IMR-90 (cell line): ENCODE results near the gene KCNJ16. TPM values are rescaled to one million over a fixed set of nuclear protein-coding genes. Genes with fewer than 3 reads are reported as not detected.

ENCODE experiments used
- ATAC-seq: fragments of 200-7000 bp; cut with Tn5 transposase; 2 replicates; pipeline ENCODE4 v1.9.1; 2020; ENCODE audit warnings: low read depth, mild to moderate bottlenecking, moderate library complexity
- BruUV-seq: library from RNA; stranded (reverse); fragments of 400-500 nt; replicated peaks from 2 replicates; lab custom pipeline; 2021; lab: Mats Ljungman, UMichigan
- CTCF ChIA-PET: fragments of 300-600 bp; formaldehyde crosslinking; extraction: SDS; loops from one replicate; lab custom pipeline; 2021; ENCODE audit warnings: antibody characterized with exemption; lab: Yijun Ruan, JAX
- POLR2A ChIA-PET: fragments of 300-600 bp; sonication (Branson Sonifier 250); formaldehyde crosslinking; loops from one replicate; lab custom pipeline; 2022; ENCODE audit warnings: antibody characterized with exemption; ENCODE audit not compliant: unreplicated experiment; lab: Charles Lee
- DNase-seq: peaks from one replicate; pipeline ENCODE4 v3.0.0; 2013
- H2AFZ ChIP-seq: replicated peaks from 2 replicates; pipeline ENCODE3; 2013; ENCODE audit warnings: low read length, mild to moderate bottlenecking; ENCODE audit not compliant: poor library complexity
- H2AK5ac ChIP-seq: 2 replicates; pipeline ENCODE4 v1.6.1; 2013; ENCODE audit warnings: low read depth, low read length, inconsistent platforms
- H2AK9ac ChIP-seq: replicated peaks from 2 replicates; pipeline ENCODE3; 2013; ENCODE audit warnings: mild to moderate bottlenecking, low read depth, low read length, moderate library complexity; ENCODE audit not compliant: poor library complexity
- H2BK120ac ChIP-seq: 2 replicates; pipeline ENCODE4 v1.6.1; 2013; ENCODE audit warnings: low read depth, low read length, inconsistent platforms
- H2BK15ac ChIP-seq: 3 replicates; pipeline ENCODE4 v1.6.1; 2013; ENCODE audit warnings: low read depth, low read length, inconsistent platforms
- H2BK20ac ChIP-seq: 2 replicates; pipeline ENCODE4 v1.6.1; 2013; ENCODE audit warnings: low read depth, mild to moderate bottlenecking, inconsistent platforms, low read length, moderate library complexity
- H2BK5ac ChIP-seq: 2 replicates; pipeline ENCODE4 v1.6.1; 2013; ENCODE audit warnings: mild to moderate bottlenecking, low read depth, low read length, inconsistent platforms; ENCODE audit not compliant: poor library complexity, severe bottlenecking
- H3K14ac ChIP-seq: replicated peaks from 2 replicates; pipeline ENCODE4 v1.6.1; 2013; ENCODE audit warnings: low read depth, low read length, inconsistent platforms
- H3K18ac ChIP-seq: 2 replicates; pipeline ENCODE4 v1.6.1; 2013; ENCODE audit warnings: low read depth, low read length, control low read depth
- H3K23ac ChIP-seq: 2 replicates; pipeline ENCODE4 v1.6.1; 2013; ENCODE audit warnings: low read depth, low read length, inconsistent platforms
- H3K27ac ChIP-seq: 2 replicates; pipeline ENCODE4 v1.5.1; 2013; ENCODE audit warnings: mild to moderate bottlenecking, control low read depth, low read length; ENCODE audit not compliant: insufficient read depth
- H3K27me3 ChIP-seq: 2 replicates; pipeline ENCODE4 v1.6.1; 2013; ENCODE audit warnings: low read length; ENCODE audit not compliant: control insufficient read depth, insufficient read depth
- H3K36me3 ChIP-seq: 2 replicates; pipeline ENCODE4 v1.6.1; 2013; ENCODE audit warnings: low read length, mixed read lengths; ENCODE audit not compliant: control insufficient read depth, insufficient read depth
- H3K4ac ChIP-seq: 2 replicates; pipeline ENCODE4 v1.6.1; 2013; ENCODE audit warnings: low read depth, low read length, inconsistent platforms
- H3K4me1 ChIP-seq: 2 replicates; pipeline ENCODE4 v1.6.1; 2013; ENCODE audit warnings: low read length, mixed read lengths; ENCODE audit not compliant: control insufficient read depth, insufficient read depth
- H3K4me2 ChIP-seq: 2 replicates; pipeline ENCODE4 v1.6.1; 2013; ENCODE audit warnings: low read depth, mild to moderate bottlenecking, control low read depth, low read length, moderate library complexity
- H3K4me3 ChIP-seq: 2 replicates; pipeline ENCODE4 v1.5.1; 2013; ENCODE audit warnings: low read depth, mild to moderate bottlenecking, control low read depth, low read length, moderate library complexity; ENCODE audit not compliant: insufficient read depth
- H3K56ac ChIP-seq: 2 replicates; pipeline ENCODE4 v1.6.1; 2013; ENCODE audit warnings: low read length, inconsistent platforms; ENCODE audit not compliant: insufficient read depth; ENCODE audit errors: extremely low read depth
- H3K79me1 ChIP-seq, 2 experiments: 2 replicates each; pipeline ENCODE4 v1.6.1; 2013; ENCODE audit warnings: low read length in 2 of 2, inconsistent platforms in 1 of 2, low read depth in 1 of 2
- H3K9ac ChIP-seq: 2 replicates; pipeline ENCODE4 v1.6.1; 2013; ENCODE audit warnings: low read depth, low read length, control low read depth
- H3K9me1 ChIP-seq: 2 replicates; pipeline ENCODE4 v1.6.1; 2013; ENCODE audit warnings: low read length, inconsistent platforms; ENCODE audit not compliant: insufficient read depth
- H3K9me3 ChIP-seq: 2 replicates; pipeline ENCODE4 v1.6.1; 2013; ENCODE audit warnings: low read length; ENCODE audit not compliant: control insufficient read depth, insufficient read depth
- H4K20me1 ChIP-seq: 2 replicates; pipeline ENCODE4 v1.6.1; 2013; ENCODE audit warnings: low read length, inconsistent platforms; ENCODE audit not compliant: insufficient read depth
- H4K5ac ChIP-seq: 2 replicates; pipeline ENCODE4 v1.6.1; 2013; ENCODE audit warnings: mild to moderate bottlenecking, low read depth, low read length, control low read depth
- H4K8ac ChIP-seq, 2 experiments: 2 replicates each; pipeline ENCODE4 v1.6.1; 2013; ENCODE audit warnings: low read depth in 2 of 2, low read length in 2 of 2, control low read depth in 1 of 2, inconsistent platforms in 1 of 2
- H4K91ac ChIP-seq: 2 replicates; pipeline ENCODE4 v1.6.1; 2013; ENCODE audit warnings: low read depth, low read length, inconsistent platforms; ENCODE audit not compliant: insufficient read depth
- BHLHE40 ChIP-seq: fragments of 150-350 bp; IDR thresholded peaks from 2 replicates; pipeline ENCODE4 v1.6.1; 2016; ENCODE audit warnings: mild to moderate bottlenecking, low read depth, low read length
- CTCF ChIP-seq: conservative IDR thresholded peaks from 2 replicates; pipeline ENCODE4 v1.5.1; 2012; ENCODE audit warnings: mild to moderate bottlenecking, low read depth, low read length, improper control_type of control experiment
- RAD21 ChIP-seq: IDR thresholded peaks from 2 replicates; pipeline ENCODE4 v1.6.1; 2012; ENCODE audit warnings: low read length, improper control_type of control experiment
- SMC3 ChIP-seq: fragments of 150-350 bp; IDR thresholded peaks from 2 replicates; pipeline ENCODE4 v1.6.1; 2016; ENCODE audit warnings: low read depth, mild to moderate bottlenecking, antibody characterized with exemption, low read length, moderate library complexity
- WGBS, 2 experiments: methylation state at CpG; one replicate each; pipeline versions ENCODE4 v1.1.5 to v1.1.7; 2013; ENCODE audit warnings: missing lambda C conversion rate in 2 of 2; ENCODE audit not compliant: insufficient read length in 1 of 2; ENCODE audit errors: extremely low coverage in 2 of 2; 5-methylcytosine and 5-hydroxymethylcytosine counted together
- dilution Hi-C: fragments of 300-500 bp; cut with HindIII; formaldehyde crosslinking; loops from one replicate; pipeline ENCODE4 v1.14.3; 2018; ENCODE audit warnings: low sequenced_read_pairs; ENCODE audit not compliant: unreplicated experiment
- in situ Hi-C: fragments of 300-500 bp; cut with MboI; formaldehyde crosslinking; loops from 3 replicates; pipeline ENCODE4 v1.14.3; 2019; ENCODE audit warnings: low sequenced_read_pairs, inconsistent platforms, mixed read lengths
- intact Hi-C: fragments of 100-400 bp; cut with micrococcal nuclease; formaldehyde crosslinking; loops from 2 replicates; pipeline ENCODE4 v1.10.0; 2022
- polyA plus RNA-seq, 3 experiments: library from polyadenylated mRNA; depleted of rRNA; stranded (reverse); fragments of >200 nt; gene quantifications; 2 replicates each; pipeline ENCODE4 v1.2.3, GENCODE V29; 2012; ENCODE audit warnings: low replicate concordance in 1 of 3
- total RNA-seq: library from RNA; depleted of rRNA; stranded (reverse); fragments of >200 nt; gene quantifications from 2 replicates; pipeline ENCODE4 v1.2.3, GENCODE V29; 2012

Gene KCNJ16
- total and polyA plus RNA-seq, 2 of the 4 experiments (the other 2 are of a cell fraction): not detected

DNA sequence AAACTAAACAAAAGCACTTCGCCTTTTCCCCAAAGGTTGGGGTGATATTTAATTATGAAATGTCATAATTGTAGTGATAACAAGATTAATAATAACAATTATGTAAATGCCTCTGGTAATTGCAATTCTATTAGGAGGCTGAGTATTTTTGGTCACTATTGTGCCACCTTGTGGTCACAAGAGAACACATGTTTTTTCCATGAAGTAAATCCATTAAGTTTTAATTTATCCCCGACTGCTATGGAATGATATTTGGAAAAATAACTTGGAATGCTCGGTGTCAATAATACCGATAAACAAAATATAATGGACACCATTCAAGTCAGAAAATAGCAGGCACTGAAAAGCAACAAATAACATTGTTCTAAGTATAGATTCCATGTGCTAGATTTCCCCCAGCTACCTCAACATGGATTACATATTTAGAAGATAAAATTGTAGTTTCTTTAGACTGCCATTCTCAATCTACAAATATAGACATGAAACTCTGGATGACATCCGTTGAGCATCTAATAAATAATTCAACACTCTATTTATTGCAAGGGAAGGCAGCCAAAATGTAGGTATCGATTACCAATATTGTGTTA lies 69.3 kb downstream of the KCNJ16 start:
- ChIA-PET POLR2A (no interaction called here), CTCF (interaction anchor here (0.6 to 1.6 kb wide), 11 partner anchors 12 to 584 kb away, joined by 3 to 6 read pairs (median 4); no protein-coding TSS in a partner anchor)
- Histone ChIP-seq H3K4me2 (no peak overlapping the region), H4K20me1 (no peaks in the 10 kb centered on the region), H3K9ac (no peak overlapping the region), H3K36me3 (no peaks in the 10 kb centered on the region), H3K4me1 (no peaks in the 10 kb centered on the region), H2AFZ (no peak overlapping the region), H4K91ac (no peak overlapping the region), H4K5ac (no peak overlapping the region), H3K14ac (no peak overlapping the region), H3K79me1 (no peaks in the 10 kb centered on the region), H3K9me1 (no peaks in the 10 kb centered on the region), H4K8ac (no peak overlapping the region; a peak in 1 of 4 replicates), H2BK5ac (no peak overlapping the region), H2BK15ac (no peak overlapping the region), H2AK9ac (no peak overlapping the region), H2BK20ac (no peak overlapping the region), H2BK120ac (no peak overlapping the region), H3K4ac (peak overlapping the region; percentile 19; the same call in 1 of the 2 replicates), H3K23ac (no peak overlapping the region), H3K18ac (no peak overlapping the region), H3K27ac (no peak overlapping the region), H3K9me3 (no peaks in the 10 kb centered on the region; the same call in 1 of the 2 replicates), H2AK5ac (no peak overlapping the region), H3K4me3 (no peak overlapping the region), H3K27me3 (no peaks in the 10 kb centered on the region), H3K56ac (no peak overlapping the region)
- in situ Hi-C loops: loop anchor here (10.0 kb wide), 1 partner anchor 580 kb away; no protein-coding TSS in a partner anchor
- WGBS, 2 experiments: no CpG with 5 or more reads among the region's 6 CpGs
- intact Hi-C loops: loop anchor here (1.0 to 2.0 kb wide), 3 partner anchors 536 to 618 kb away; no protein-coding TSS in a partner anchor
- peak; percentile 54 for DNase-seq
- no TSS peak for BruUV-seq
- no peak for TF ChIP-seq BHLHE40
- peak; percentile 70 for TF ChIP-seq CTCF
- TF ChIP-seq SMC3: peak; percentile 82
- peak; percentile 74 for TF ChIP-seq RAD21
- ATAC-seq: peak; percentile 51
- dilution Hi-C loops: no loop called here
